Thymus (tissue), 11 donors: ENCODE measurements around the gene SPTA1. TPM values are rescaled to one million over a fixed set of nuclear protein-coding genes. Genes with fewer than 3 reads are reported as not detected.
A peak's percentile ranks its signal among the peaks of the same experiment; 100 is the strongest.

Source experiments
- DNase-seq, 9 donors: peaks; one replicate each; pipeline ENCODE4 v3.0.0-alpha.2; 2013; ENCODE audit warnings: low spot score in 9 of 9, low read depth in 6 of 9, missing footprints in 1 of 9
- H3K27ac ChIP-seq, 2 donors: one replicate each; pipeline ENCODE4 v1.5.1; 2013; ENCODE audit warnings: control low read depth in 1 of 2, low read depth in 1 of 2, low read length in 1 of 2, mild to moderate bottlenecking in 1 of 2, moderate library complexity in 1 of 2
- H3K27me3 ChIP-seq, 2 donors: one replicate each; pipeline ENCODE4 v1.5.1; 2013; ENCODE audit warnings: low read length in 1 of 2; ENCODE audit not compliant: control insufficient read depth in 2 of 2, insufficient read depth in 1 of 2
- H3K36me3 ChIP-seq, 2 donors: one replicate each; pipeline ENCODE4 v1.5.1; 2013; ENCODE audit warnings: low read length in 1 of 2, mild to moderate bottlenecking in 1 of 2, moderate library complexity in 1 of 2; ENCODE audit not compliant: control insufficient read depth in 2 of 2, insufficient read depth in 2 of 2
- H3K4me1 ChIP-seq, 2 donors: one replicate each; pipeline ENCODE4 v1.5.1; 2013; ENCODE audit warnings: low read length in 2 of 2; ENCODE audit not compliant: control insufficient read depth in 2 of 2, insufficient read depth in 2 of 2
- H3K4me3 ChIP-seq, 2 donors: one replicate each; pipeline ENCODE4 v1.5.1; 2013; ENCODE audit warnings: low read length in 2 of 2, control low read depth in 1 of 2, mild to moderate bottlenecking in 1 of 2
- H3K9me3 ChIP-seq, 2 donors: one replicate each; pipeline ENCODE4 v1.5.1; 2013; ENCODE audit warnings: low read length in 1 of 2, mild to moderate bottlenecking in 1 of 2; ENCODE audit not compliant: control insufficient read depth in 2 of 2, insufficient read depth in 1 of 2
- WGBS: extraction: QIAGEN DNeasy Blood & Tissue Kit; methylation state at CpG from one replicate; pipeline ENCODE4 v1.1.7; 2013; 5-methylcytosine and 5-hydroxymethylcytosine counted together
- polyA plus RNA-seq: library from polyadenylated mRNA; stranded (reverse); fragments of 200-250 nt; gene quantifications from one replicate; pipeline ENCODE4 v1.2.3, GENCODE V29; 2013
- total RNA-seq: library from RNA; stranded (reverse); fragments of 120-200 nt; gene quantifications from one replicate; pipeline ENCODE4 v1.2.4, GENCODE V29; 2013
- donor health status: healthy.

Gene SPTA1
- total and polyA plus RNA-seq, 2 donors = 0.41 to 4.6 TPM

- H3K4me3 ChIP-seq = no peak overlapping the region
- no peak for DNase-seq
- no peaks in the 10 kb centered on the region for H3K9me3 ChIP-seq
- no peaks in the 10 kb centered on the region for H3K36me3 ChIP-seq
- 95% methylated on average over 3 of the region's 3 CpGs for WGBS
- no peaks in the 10 kb centered on the region for H3K4me1 ChIP-seq
- no peak overlapping the region for H3K27ac ChIP-seq
- no peaks in the 10 kb centered on the region for H3K27me3 ChIP-seq
These were observed 33.1 kb upstream of the SPTA1 start for GRCh38 chr1:158719664-158720063.

GRCh38 chr1:158717344-158717743 is 30.8 kb upstream of the SPTA1 start:
- H3K36me3 ChIP-seq = no peaks in the 10 kb centered on the region
- no peak for DNase-seq
- no peaks in the 10 kb centered on the region for H3K9me3 ChIP-seq
- no peak overlapping the region for H3K27ac ChIP-seq
- 87% methylated on average over 6 of the region's 6 CpGs for WGBS
- no peaks in the 10 kb centered on the region for H3K4me1 ChIP-seq
- no peak overlapping the region for H3K4me3 ChIP-seq
- no peaks in the 10 kb centered on the region for H3K27me3 ChIP-seq

GRCh38 chr1:158716335-158716734 is 29.8 kb upstream of the SPTA1 start:
- Histone ChIP-seq H3K27ac (no peak overlapping the region), H3K36me3 (no peaks in the 10 kb centered on the region), H3K9me3 (no peaks in the 10 kb centered on the region), H3K27me3 (no peaks in the 10 kb centered on the region), H3K4me3 (no peak overlapping the region), H3K4me1 (no peaks in the 10 kb centered on the region)
- DNase-seq = peak in 2 of 9 donors; percentile 4 to 15
- WGBS = 67% methylated on average over 1 of the region's 1 CpG

- no peaks in the 10 kb centered on the region for H3K4me1 ChIP-seq
- H3K27ac ChIP-seq = no peak overlapping the region
- no peaks in the 10 kb centered on the region for H3K27me3 ChIP-seq
- H3K9me3 ChIP-seq = no peaks in the 10 kb centered on the region
- no peak for DNase-seq
- WGBS = 81% methylated on average over 1 of the region's 1 CpG
- no peak overlapping the region for H3K4me3 ChIP-seq
- H3K36me3 ChIP-seq = no peaks in the 10 kb centered on the region
These were observed 28.2 kb upstream of the SPTA1 start for GRCh38 chr1:158714754-158715153.

GRCh38 chr1:158711098-158711497 is 24.6 kb upstream of the SPTA1 start:
- DNase-seq = no peak
- Histone ChIP-seq H3K27ac (no peak overlapping the region), H3K27me3 (no peaks in the 10 kb centered on the region), H3K36me3 (no peaks in the 10 kb centered on the region), H3K4me1 (no peaks in the 10 kb centered on the region), H3K4me3 (no peak overlapping the region), H3K9me3 (no peaks in the 10 kb centered on the region)
- WGBS = 95% methylated on average over 4 of the region's 4 CpGs

- Histone ChIP-seq H3K4me1 (no peaks in the 10 kb centered on the region), H3K27me3 (no peaks in the 10 kb centered on the region), H3K36me3 (no peaks in the 10 kb centered on the region), H3K9me3 (no peaks in the 10 kb centered on the region), H3K4me3 (no peak overlapping the region), H3K27ac (no peak overlapping the region)
- DNase-seq = no peak
- 89% methylated on average over 2 of the region's 2 CpGs for WGBS
These were observed 19.6 kb upstream of the SPTA1 start for GRCh38 chr1:158706096-158706495.

GRCh38 chr1:158700552-158700951 is 14.0 kb upstream of the SPTA1 start, which contains the start of gene OR6K2:
Gene OR6K2, minus strand, starts transcription at chr1:158700652. Its CDS starts 0 bp downstream, at chr1:158700652.
- Histone ChIP-seq H3K9me3 (no peaks in the 10 kb centered on the region), H3K27ac (no peak within 1 kb of the TSS), H3K36me3 (no peaks in the 10 kb centered on the region), H3K4me1 (no peaks in the 10 kb centered on the region), H3K4me3 (no peak within 1 kb of the TSS), H3K27me3 (no peaks in the 10 kb centered on the region)
- 95% methylated on average over 4 of the region's 4 CpGs for WGBS
- no peak for DNase-seq

GRCh38 chr1:158694596-158694995 is 8.1 kb upstream of the SPTA1 start:
- Histone ChIP-seq H3K9me3 (no peaks in the 10 kb centered on the region), H3K36me3 (no peaks in the 10 kb centered on the region), H3K27me3 (no peaks in the 10 kb centered on the region), H3K4me3 (no peak overlapping the region), H3K4me1 (no peaks in the 10 kb centered on the region), H3K27ac (no peak overlapping the region)
- 97% methylated on average over 2 of the region's 2 CpGs for WGBS
- no peak for DNase-seq

GRCh38 chr1:158692356-158692755 is 5.8 kb upstream of the SPTA1 start:
- Histone ChIP-seq H3K27me3 (no peaks in the 10 kb centered on the region), H3K4me1 (no peaks in the 10 kb centered on the region), H3K27ac (no peak overlapping the region), H3K36me3 (no peaks in the 10 kb centered on the region), H3K4me3 (no peak overlapping the region), H3K9me3 (no peaks in the 10 kb centered on the region)
- DNase-seq = no peak

- Histone ChIP-seq H3K4me3 (no peak overlapping the region), H3K27ac (no peak overlapping the region), H3K4me1 (no peaks in the 10 kb centered on the region), H3K36me3 (no peaks in the 10 kb centered on the region), H3K9me3 (no peaks in the 10 kb centered on the region), H3K27me3 (no peaks in the 10 kb centered on the region)
- DNase-seq = no peak
These were observed 5.4 kb upstream of the SPTA1 start for GRCh38 chr1:158691907-158692306.
